Esophagus muscularis mucosa (tissue), 4 donors: ENCODE data around the gene MLXIPL.

Experiments used
- CTCF ChIP-seq, 3 experiments: fragments of 200-600 bp in 2 of 3; fragments of 450-650 bp in 1 of 3; sonication (generic) in 2 of 3; IDR thresholded peaks; one replicate each; pipeline ENCODE4 v1.5.1; 2017 to 2019; ENCODE audit warnings: antibody characterized with exemption in 3 of 3, mild to moderate bottlenecking in 2 of 3, moderate library complexity in 1 of 3
- EP300 ChIP-seq: sonication (generic); formaldehyde crosslinking; IDR thresholded peaks from one replicate; pipeline ENCODE4 v1.6.1; 2017; ENCODE audit warnings: antibody characterized with exemption
- POLR2AphosphoS5 ChIP-seq, 2 donors: sonication (generic); formaldehyde crosslinking; IDR thresholded peaks; one replicate each; pipeline ENCODE4 v1.6.1; 2017; ENCODE audit warnings: antibody characterized with exemption in 2 of 2

- TF ChIP-seq CTCF (IDR thresholded peaks at IDR 0.05) (no peak), EP300 (no peak), POLR2AphosphoS5 (IDR thresholded peaks at IDR 0.05) (no peak)
Observed at GRCh38 chr7:73668886-73669230, 44.5 kb upstream of the MLXIPL start.
